Measurements from ENCODE around the gene C10orf143. TPM values are rescaled to one million over a fixed set of nuclear protein-coding genes. Genes with fewer than 3 reads are reported as not detected.

The C10orf143 gene
- polyA plus RNA-seq, 2 of the 4 experiments (the other 2 are of a cell fraction), result 1.2 to 1.6 TPM

- peak; percentile 44; the same call in 1 of the 2 replicates for TF ChIP-seq PBX3 (IDR thresholded peaks at IDR 0.05)
- peak; percentile 66 for TF ChIP-seq USF2 (IDR thresholded peaks at IDR 0.05)
- TF ChIP-seq BHLHE40 (IDR thresholded peaks at IDR 0.05; ENCODE audit: low read depth, low read length), result no peak
- peak; percentile 78 for TF ChIP-seq E2F6 (IDR thresholded peaks at IDR 0.05; ENCODE audit: borderline replicate concordance, low read depth)
Observed at GRCh38 chr10:130110246-130111112, at the start of gene C10orf143 (continued).

- Histone ChIP-seq H3K4me3 (no peak overlapping the region), H3K27ac (no peak overlapping the region), H3K4me1 (peaks cover 4% of the 10 kb centered on the region; the same call in 1 of the 3 replicates), H3K9me3 (no peaks in the 10 kb centered on the region), H3K4me2 (no peak overlapping the region)
- 82% methylated on average over 2 of the region's 2 CpGs for whole genome bisulfite sequencing (ENCODE audit: missing lambda C conversion rate)
- TF ChIP-seq ZC3H11A (IDR thresholded peaks at IDR 0.05) (no peak), KDM5A (IDR thresholded peaks at IDR 0.05) (no peak), FOSB (CRISPR knock-in tag; IDR thresholded peaks at IDR 0.05) (no peak), PHF8 (IDR thresholded peaks at IDR 0.05; ENCODE audit: borderline replicate concordance, low read depth) (no peak), EHMT2 (IDR thresholded peaks at IDR 0.05; ENCODE audit: low read depth) (no peak), CTCF (IDR thresholded peaks at IDR 0.05) (no peak), KDM1A (IDR thresholded peaks at IDR 0.05; ENCODE audit: low read depth) (no peak), E2F6 (IDR thresholded peaks at IDR 0.05; ENCODE audit: borderline replicate concordance, low read depth) (no peak), REST (IDR thresholded peaks at IDR 0.05) (no peak)
- DNase-seq (ENCODE audit: low read depth in 1 of 2, low spot score in 1 of 2) (no peak), ATAC-seq (no peak), FAIRE-seq (no peak)
- ChIA-PET CTCF (interaction anchor here (0.8 to 1.4 kb wide), 6 partner anchors 9 to 49 kb away, joined by 3 to 6 read pairs (median 3); partner anchors contain the start of gene C10orf143), POLR2A (interaction anchor here (2.3 kb wide), 1 partner anchor 49 kb away, joined by 6 read pairs; the partner anchor contains the start of gene C10orf143)
Observed at GRCh38 chr10:130159192-130159794, 48.7 kb upstream of the C10orf143 start.
